ENCODE measurements around the gene RGSL1.
"Not testable (repeated sequence)": the region's sequence is repeated elsewhere in the genome, so short reads cannot be mapped to it uniquely, and the experiment has no call there.

Gene RGSL1

GRCh38 chr1:182493063-182493462 lies 43.1 kb downstream of the RGSL1 start:
- H3K4me1 ChIP-seq (ENCODE audit: control insufficient read depth, low read depth, low read length): no peaks in the 10 kb centered on the region
- H3K9ac ChIP-seq (ENCODE audit: low read length): no peak overlapping the region
- H3K4me3 ChIP-seq (ENCODE audit: low read length): no peak overlapping the region
- no peaks in the 10 kb centered on the region for H3K9me3 ChIP-seq (ENCODE audit: control insufficient read depth, low read depth, low read length)
- no peaks in the 10 kb centered on the region for H3K27me3 ChIP-seq (ENCODE audit: control insufficient read depth, insufficient read depth, low read length)
- H3K36me3 ChIP-seq (ENCODE audit: control insufficient read depth, low read depth, low read length): no peaks in the 10 kb centered on the region
- no peak overlapping the region for H3K27ac ChIP-seq (ENCODE audit: low read length)

- no peaks in the 10 kb centered on the region for H3K36me3 ChIP-seq (ENCODE audit: control insufficient read depth, low read depth, low read length)
- no peaks in the 10 kb centered on the region for H3K4me1 ChIP-seq (ENCODE audit: control insufficient read depth, low read depth, low read length)
- no peak overlapping the region for H3K9ac ChIP-seq (ENCODE audit: low read length)
- H3K27me3 ChIP-seq (ENCODE audit: control insufficient read depth, insufficient read depth, low read length): no peaks in the 10 kb centered on the region
- H3K4me3 ChIP-seq (ENCODE audit: low read length): no peak overlapping the region
- H3K27ac ChIP-seq (ENCODE audit: low read length): no peak overlapping the region
- H3K9me3 ChIP-seq (ENCODE audit: control insufficient read depth, low read depth, low read length): no peaks in the 10 kb centered on the region
These were observed 45.1 kb downstream of the RGSL1 start for GRCh38 chr1:182495002-182495401.

GRCh38 chr1:182495693-182496092 lies 45.7 kb downstream of the RGSL1 start:
- Histone ChIP-seq H3K27me3 (ENCODE audit: control insufficient read depth, insufficient read depth, low read length) (no peaks in the 10 kb centered on the region), H3K9me3 (ENCODE audit: control insufficient read depth, low read depth, low read length) (no peaks in the 10 kb centered on the region), H3K4me1 (ENCODE audit: control insufficient read depth, low read depth, low read length) (no peaks in the 10 kb centered on the region), H3K27ac (ENCODE audit: low read length) (no peak overlapping the region), H3K36me3 (ENCODE audit: control insufficient read depth, low read depth, low read length) (no peaks in the 10 kb centered on the region), H3K4me3 (ENCODE audit: low read length) (no peak overlapping the region), H3K9ac (ENCODE audit: low read length) (no peak overlapping the region)

GRCh38 chr1:182507685-182508084 lies 57.7 kb downstream of the RGSL1 start:
- H3K9me3 ChIP-seq (ENCODE audit: control insufficient read depth, low read depth, low read length): no peaks in the 10 kb centered on the region
- no peaks in the 10 kb centered on the region for H3K4me1 ChIP-seq (ENCODE audit: control insufficient read depth, low read depth, low read length)
- no peaks in the 10 kb centered on the region for H3K27me3 ChIP-seq (ENCODE audit: control insufficient read depth, insufficient read depth, low read length)
- H3K36me3 ChIP-seq (ENCODE audit: control insufficient read depth, low read depth, low read length): no peaks in the 10 kb centered on the region
- no peak overlapping the region for H3K9ac ChIP-seq (ENCODE audit: low read length)
- H3K4me3 ChIP-seq (ENCODE audit: low read length): no peak overlapping the region
- no peak overlapping the region for H3K27ac ChIP-seq (ENCODE audit: low read length)

- no peaks in the 10 kb centered on the region for H3K4me1 ChIP-seq (ENCODE audit: control insufficient read depth, low read depth, low read length)
- H3K9me3 ChIP-seq (ENCODE audit: control insufficient read depth, low read depth, low read length): no peaks in the 10 kb centered on the region
- H3K4me3 ChIP-seq (ENCODE audit: low read length): no peak overlapping the region
These were observed 65.6 kb downstream of the RGSL1 start for GRCh38 chr1:182515556-182515955.

GRCh38 chr1:182520736-182521135 lies 70.8 kb downstream of the RGSL1 start:
- H3K4me1 ChIP-seq (ENCODE audit: control insufficient read depth, low read depth, low read length): no peaks in the 10 kb centered on the region
- H3K27ac ChIP-seq (ENCODE audit: low read length): no peak overlapping the region

More at GRCh38 chr1:182515556-182515955, 65.6 kb downstream of the RGSL1 start:
- Histone ChIP-seq H3K27me3 (ENCODE audit: control insufficient read depth, insufficient read depth, low read length) (no peaks in the 10 kb centered on the region), H3K36me3 (ENCODE audit: control insufficient read depth, low read depth, low read length) (no peaks in the 10 kb centered on the region), H3K27ac (ENCODE audit: low read length) (no peak overlapping the region), H3K9ac (ENCODE audit: low read length) (no peak overlapping the region)

GRCh38 chr1:182525342-182525741 lies 75.4 kb downstream of the RGSL1 start:
- no peaks in the 10 kb centered on the region for H3K27me3 ChIP-seq (ENCODE audit: control insufficient read depth, insufficient read depth, low read length)

More at GRCh38 chr1:182520736-182521135, 70.8 kb downstream of the RGSL1 start:
- Histone ChIP-seq H3K36me3 (ENCODE audit: control insufficient read depth, low read depth, low read length) (no peaks in the 10 kb centered on the region), H3K9me3 (ENCODE audit: control insufficient read depth, low read depth, low read length) (no peaks in the 10 kb centered on the region), H3K27me3 (ENCODE audit: control insufficient read depth, insufficient read depth, low read length) (no peaks in the 10 kb centered on the region), H3K4me3 (ENCODE audit: low read length) (no peak overlapping the region), H3K9ac (ENCODE audit: low read length) (no peak overlapping the region)

GRCh38 chr1:182527680-182528079 lies 77.7 kb downstream of the RGSL1 start:
- Histone ChIP-seq H3K36me3 (ENCODE audit: control insufficient read depth, low read depth, low read length) (no peaks in the 10 kb centered on the region), H3K4me3 (ENCODE audit: low read length) (no peak overlapping the region), H3K4me1 (ENCODE audit: control insufficient read depth, low read depth, low read length) (no peaks in the 10 kb centered on the region), H3K9ac (ENCODE audit: low read length) (no peak overlapping the region), H3K27me3 (ENCODE audit: control insufficient read depth, insufficient read depth, low read length) (no peaks in the 10 kb centered on the region), H3K27ac (ENCODE audit: low read length) (no peak overlapping the region), H3K9me3 (ENCODE audit: control insufficient read depth, low read depth, low read length) (no peaks in the 10 kb centered on the region)

More at GRCh38 chr1:182525342-182525741, 75.4 kb downstream of the RGSL1 start:
- no peaks in the 10 kb centered on the region for H3K36me3 ChIP-seq (ENCODE audit: control insufficient read depth, low read depth, low read length)
- no peak overlapping the region for H3K9ac ChIP-seq (ENCODE audit: low read length)
- no peaks in the 10 kb centered on the region for H3K9me3 ChIP-seq (ENCODE audit: control insufficient read depth, low read depth, low read length)
- no peak overlapping the region for H3K27ac ChIP-seq (ENCODE audit: low read length)
- no peaks in the 10 kb centered on the region for H3K4me1 ChIP-seq (ENCODE audit: control insufficient read depth, low read depth, low read length)
- no peak overlapping the region for H3K4me3 ChIP-seq (ENCODE audit: low read length)

GRCh38 chr1:182528206-182528605 lies 78.3 kb downstream of the RGSL1 start:
- H3K4me3 ChIP-seq (ENCODE audit: low read length); H3K27ac ChIP-seq (ENCODE audit: low read length); H3K9ac ChIP-seq (ENCODE audit: low read length); H3K36me3 ChIP-seq (ENCODE audit: control insufficient read depth, low read depth, low read length); H3K9me3 ChIP-seq (ENCODE audit: control insufficient read depth, low read depth, low read length); H3K27me3 ChIP-seq (ENCODE audit: control insufficient read depth, insufficient read depth, low read length); H3K4me1 ChIP-seq (ENCODE audit: control insufficient read depth, low read depth, low read length): not testable (repeated sequence)

GRCh38 chr1:182533896-182534295 lies 84.0 kb downstream of the RGSL1 start:
- H3K9ac ChIP-seq (ENCODE audit: low read length): no peak overlapping the region
- no peak overlapping the region for H3K4me3 ChIP-seq (ENCODE audit: low read length)
- H3K27me3 ChIP-seq (ENCODE audit: control insufficient read depth, insufficient read depth, low read length): no peaks in the 10 kb centered on the region
- H3K9me3 ChIP-seq (ENCODE audit: control insufficient read depth, low read depth, low read length): no peaks in the 10 kb centered on the region
- no peaks in the 10 kb centered on the region for H3K4me1 ChIP-seq (ENCODE audit: control insufficient read depth, low read depth, low read length)
- no peaks in the 10 kb centered on the region for H3K36me3 ChIP-seq (ENCODE audit: control insufficient read depth, low read depth, low read length)
- H3K27ac ChIP-seq (ENCODE audit: low read length): no peak overlapping the region

- Histone ChIP-seq H3K4me1 (ENCODE audit: control insufficient read depth, low read depth, low read length) (no peaks in the 10 kb centered on the region), H3K27ac (ENCODE audit: low read length) (no peak overlapping the region), H3K9me3 (ENCODE audit: control insufficient read depth, low read depth, low read length) (no peaks in the 10 kb centered on the region), H3K36me3 (ENCODE audit: control insufficient read depth, low read depth, low read length) (no peaks in the 10 kb centered on the region), H3K4me3 (ENCODE audit: low read length) (no peak overlapping the region), H3K9ac (ENCODE audit: low read length) (no peak overlapping the region), H3K27me3 (ENCODE audit: control insufficient read depth, insufficient read depth, low read length) (no peaks in the 10 kb centered on the region)
These were observed 99.4 kb downstream of the RGSL1 start for GRCh38 chr1:182549346-182549745.

GRCh38 chr1:182549811-182550210 lies 99.9 kb downstream of the RGSL1 start:
- H3K9ac ChIP-seq (ENCODE audit: low read length): no peak overlapping the region
- H3K36me3 ChIP-seq (ENCODE audit: control insufficient read depth, low read depth, low read length): no peaks in the 10 kb centered on the region
- no peaks in the 10 kb centered on the region for H3K4me1 ChIP-seq (ENCODE audit: control insufficient read depth, low read depth, low read length)
- H3K27me3 ChIP-seq (ENCODE audit: control insufficient read depth, insufficient read depth, low read length): no peaks in the 10 kb centered on the region
- no peak overlapping the region for H3K27ac ChIP-seq (ENCODE audit: low read length)
- no peak overlapping the region for H3K4me3 ChIP-seq (ENCODE audit: low read length)
- H3K9me3 ChIP-seq (ENCODE audit: control insufficient read depth, low read depth, low read length): no peaks in the 10 kb centered on the region
